Activated CD8-positive, alpha-beta memory T cell treated with anti-CD3 and anti-CD28 coated beads for 24 hours (primary cell): ENCODE results near the gene TSNAX.
"Not testable (repeated sequence)": the region's sequence is repeated elsewhere in the genome, so short reads cannot be mapped to it uniquely, and the experiment has no call there.

Source experiments
- DNase-seq: peaks from one replicate; pipeline ENCODE4 v3.0.0-alpha.2; 2020

Gene TSNAX, protein sequence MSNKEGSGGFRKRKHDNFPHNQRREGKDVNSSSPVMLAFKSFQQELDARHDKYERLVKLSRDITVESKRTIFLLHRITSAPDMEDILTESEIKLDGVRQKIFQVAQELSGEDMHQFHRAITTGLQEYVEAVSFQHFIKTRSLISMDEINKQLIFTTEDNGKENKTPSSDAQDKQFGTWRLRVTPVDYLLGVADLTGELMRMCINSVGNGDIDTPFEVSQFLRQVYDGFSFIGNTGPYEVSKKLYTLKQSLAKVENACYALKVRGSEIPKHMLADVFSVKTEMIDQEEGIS

DNA sequence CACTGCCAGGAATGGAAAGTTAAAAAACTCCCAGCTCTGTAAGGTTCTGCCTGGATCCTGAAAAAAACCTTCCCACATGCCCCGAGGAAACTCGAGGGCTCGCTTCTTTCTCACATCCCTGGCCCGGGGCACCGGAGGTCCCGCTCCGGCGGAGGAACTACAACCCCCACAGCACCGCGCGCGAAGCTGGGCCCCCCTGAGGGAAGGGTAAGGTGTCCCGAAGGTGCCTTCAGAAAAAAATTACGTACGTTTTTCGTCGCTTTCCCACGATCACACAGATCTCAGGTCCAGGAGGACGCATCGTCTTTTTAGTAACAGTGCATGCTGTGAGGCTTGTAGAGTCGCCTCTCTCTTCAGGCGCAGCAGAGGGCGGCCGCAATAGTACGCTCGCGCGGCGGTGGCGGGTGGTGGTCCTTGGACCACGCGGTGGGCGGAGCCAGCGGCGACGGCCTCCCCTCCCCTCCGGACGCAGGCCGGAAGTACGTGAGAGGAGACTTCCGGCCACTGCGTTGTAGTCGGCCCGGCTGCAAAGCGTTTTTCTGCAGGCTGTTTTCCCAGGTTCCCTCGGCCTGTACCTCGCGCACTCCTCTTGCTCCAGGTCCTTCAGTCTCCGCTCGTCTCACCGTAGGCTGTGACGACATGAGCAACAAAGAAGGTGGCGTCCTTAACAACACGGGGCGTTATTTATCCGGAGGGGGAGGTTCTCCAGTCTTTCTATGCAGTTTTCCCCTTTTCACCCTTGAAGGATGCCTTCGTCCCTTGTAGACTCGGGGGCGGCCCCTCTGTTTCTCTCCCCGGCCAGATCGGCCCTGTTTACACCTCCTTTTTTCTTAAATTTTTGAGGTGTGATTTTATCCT is at the start of gene TSNAX:
TSS of gene TSNAX (plus strand) at position 498 of the 858 bp plus-strand sequence. CDS start at position 640, 142 bp downstream.
- peak; percentile 97 for DNase-seq

DNA sequence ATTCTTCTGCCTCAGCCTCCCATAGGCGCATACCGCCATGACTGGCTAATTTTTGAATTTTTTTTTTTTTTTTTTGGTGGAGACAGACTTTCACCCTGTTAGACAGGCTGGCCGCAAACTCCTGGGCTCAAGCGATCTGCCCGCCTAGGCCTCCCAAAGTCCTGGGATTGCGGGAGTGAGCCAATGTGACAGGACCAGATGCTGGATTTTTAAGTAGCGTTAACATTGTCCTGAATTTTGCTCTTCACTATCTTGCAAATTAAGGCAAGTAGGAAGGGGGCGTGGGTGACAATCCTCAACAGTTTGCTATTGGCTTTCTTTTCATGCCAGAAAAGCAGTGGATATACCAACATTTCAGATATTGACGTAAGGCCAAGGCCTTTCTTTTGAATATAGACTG is 49.7 kb upstream of the TSNAX start:
- no peak for DNase-seq

DNA sequence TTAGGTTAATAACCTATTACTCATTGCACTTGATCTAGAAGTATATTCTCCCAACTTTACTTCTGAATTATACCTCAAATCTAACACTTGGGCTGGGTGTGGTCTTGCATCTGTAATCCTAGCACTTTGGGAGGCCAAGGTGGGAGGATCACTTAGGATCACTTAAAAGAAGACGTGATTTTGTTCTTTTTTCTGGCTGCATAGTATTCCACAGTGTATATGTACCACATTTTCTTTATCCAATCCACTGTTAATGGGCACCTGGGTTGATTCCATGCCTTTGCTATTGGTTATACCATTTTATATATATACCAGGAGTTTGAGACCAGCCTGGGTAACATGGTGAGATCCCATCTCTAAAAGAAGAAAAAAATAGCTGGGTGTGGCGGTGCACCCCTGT is 48.5 kb upstream of the TSNAX start:
- no peak for DNase-seq

DNA sequence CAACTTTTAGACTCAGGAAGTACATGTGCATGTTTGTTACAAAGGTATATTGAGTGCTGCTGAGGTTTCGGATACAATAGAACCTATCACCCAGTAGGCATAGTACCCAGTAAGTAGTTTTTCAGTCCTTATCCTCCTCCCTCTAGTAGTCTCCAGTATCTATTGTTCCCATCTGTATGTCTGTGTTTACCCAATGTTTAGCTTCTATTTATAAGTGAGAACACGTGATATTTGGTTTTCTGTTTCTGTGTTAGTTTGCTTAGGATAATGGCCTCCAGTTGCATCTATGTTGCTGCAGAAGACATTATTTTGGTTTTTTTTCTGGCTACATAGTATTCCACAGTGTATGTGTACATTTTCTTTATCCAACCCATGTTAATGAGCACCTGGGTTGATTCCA is 47.2 kb upstream of the TSNAX start:
- no peak for DNase-seq

DNA sequence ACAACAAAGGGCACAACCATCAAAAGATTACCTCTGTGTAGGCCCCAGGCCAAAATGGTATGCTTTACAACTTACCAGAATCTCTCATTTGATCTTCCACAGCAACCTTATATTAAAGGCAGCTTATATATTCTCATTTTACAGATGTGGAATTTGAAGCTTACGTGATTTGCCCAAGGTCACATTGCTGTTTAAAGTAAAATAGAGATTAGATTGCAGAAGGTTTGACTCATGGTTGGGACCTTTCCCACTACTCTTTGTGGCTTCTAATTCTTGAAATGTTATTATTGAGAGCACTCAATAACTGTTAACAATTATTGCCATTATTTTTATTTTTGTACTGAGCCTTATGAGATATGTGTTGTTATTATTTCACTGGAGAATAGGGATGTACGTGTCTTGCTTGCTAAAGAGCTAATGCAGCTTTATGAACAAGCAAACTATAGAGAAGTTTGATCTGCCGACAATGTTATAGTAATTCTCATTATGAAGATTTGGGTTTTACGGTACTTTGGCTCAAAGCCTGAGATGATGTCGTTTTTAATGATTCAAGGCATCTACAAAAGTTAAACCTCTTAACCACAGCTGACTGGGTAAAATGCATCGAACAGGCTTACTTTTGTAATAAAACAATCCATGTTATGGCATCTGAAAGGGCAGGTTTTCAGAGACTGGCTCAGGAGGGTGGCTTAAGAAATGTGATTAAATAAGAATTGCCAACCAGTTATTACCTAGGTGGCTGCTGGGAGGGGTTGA is 43.3 kb upstream of the TSNAX start:
- no peak for DNase-seq

DNA sequence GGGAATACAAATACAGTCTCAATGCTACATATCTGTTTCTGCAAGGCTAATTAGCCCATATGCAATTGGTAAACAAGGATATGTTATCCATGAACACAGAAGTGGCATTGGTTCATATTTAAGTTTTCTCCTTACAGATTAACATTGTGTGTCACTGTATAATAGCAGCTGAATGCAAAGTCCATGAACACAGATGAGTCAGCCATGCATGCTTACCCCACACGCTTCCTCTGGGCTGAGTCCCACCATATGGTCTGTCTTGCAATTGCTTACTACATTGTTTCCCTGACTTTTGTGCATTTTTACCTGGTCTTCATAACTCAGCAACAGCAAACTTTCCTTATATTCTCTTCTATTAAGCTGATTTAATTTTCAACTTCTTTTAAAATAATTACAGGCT is 41.5 kb upstream of the TSNAX start:
- no peak for DNase-seq

DNA sequence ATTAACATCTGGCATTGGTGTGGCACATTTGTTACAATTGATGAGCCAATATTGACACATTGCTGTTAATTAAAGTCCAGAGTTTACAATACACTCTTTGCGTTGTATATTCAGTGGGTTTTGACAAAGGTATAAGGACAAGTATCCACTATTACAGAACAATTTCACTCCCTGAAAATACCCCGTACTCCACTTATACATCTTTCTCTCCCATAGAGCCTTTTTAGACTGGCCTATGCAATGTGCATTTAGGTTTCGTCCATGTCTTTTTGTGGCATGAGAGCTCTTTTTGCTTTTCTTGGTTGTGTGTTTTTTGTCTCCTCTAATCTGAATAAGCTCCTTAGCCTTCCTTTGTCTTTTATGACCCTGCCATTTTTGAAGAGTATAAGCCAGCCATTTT is 40.6 kb upstream of the TSNAX start:
- no peak for DNase-seq

DNA sequence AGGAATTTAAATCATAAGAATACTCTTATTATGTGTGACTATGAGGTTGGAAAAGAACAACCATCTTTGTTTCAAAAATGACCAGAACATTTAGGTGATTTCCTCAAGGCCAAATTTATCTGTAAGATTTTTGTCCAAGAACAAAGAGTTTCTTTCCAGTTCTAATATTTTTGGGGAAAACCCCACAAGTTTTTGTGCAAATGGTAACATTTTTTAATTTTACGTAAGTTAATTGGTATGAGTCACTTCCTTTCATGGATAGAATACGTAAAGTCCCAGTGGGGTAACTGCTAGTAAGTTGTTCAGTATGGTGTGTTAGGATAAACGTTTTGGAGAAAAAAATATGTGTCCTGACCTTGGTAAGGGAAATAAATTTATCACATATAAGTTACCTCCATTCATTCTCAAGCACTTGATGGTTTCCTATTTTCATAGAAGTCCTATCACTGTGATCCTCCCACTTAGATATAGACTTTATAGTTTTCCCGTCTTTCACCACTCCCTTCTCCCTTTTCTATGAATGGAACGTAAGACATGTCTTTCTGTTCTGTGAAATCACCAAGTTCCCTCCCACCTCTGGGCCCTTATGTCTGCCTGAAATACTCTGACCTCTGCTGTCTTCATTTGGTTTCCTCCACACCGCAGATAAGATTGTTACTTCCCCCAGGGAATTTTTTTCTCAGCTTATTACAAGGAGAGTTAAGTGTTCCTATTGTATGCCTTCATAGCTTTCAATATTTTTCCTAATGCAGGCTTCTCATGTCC is 34.9 kb upstream of the TSNAX start:
- DNase-seq: no peak

DNA sequence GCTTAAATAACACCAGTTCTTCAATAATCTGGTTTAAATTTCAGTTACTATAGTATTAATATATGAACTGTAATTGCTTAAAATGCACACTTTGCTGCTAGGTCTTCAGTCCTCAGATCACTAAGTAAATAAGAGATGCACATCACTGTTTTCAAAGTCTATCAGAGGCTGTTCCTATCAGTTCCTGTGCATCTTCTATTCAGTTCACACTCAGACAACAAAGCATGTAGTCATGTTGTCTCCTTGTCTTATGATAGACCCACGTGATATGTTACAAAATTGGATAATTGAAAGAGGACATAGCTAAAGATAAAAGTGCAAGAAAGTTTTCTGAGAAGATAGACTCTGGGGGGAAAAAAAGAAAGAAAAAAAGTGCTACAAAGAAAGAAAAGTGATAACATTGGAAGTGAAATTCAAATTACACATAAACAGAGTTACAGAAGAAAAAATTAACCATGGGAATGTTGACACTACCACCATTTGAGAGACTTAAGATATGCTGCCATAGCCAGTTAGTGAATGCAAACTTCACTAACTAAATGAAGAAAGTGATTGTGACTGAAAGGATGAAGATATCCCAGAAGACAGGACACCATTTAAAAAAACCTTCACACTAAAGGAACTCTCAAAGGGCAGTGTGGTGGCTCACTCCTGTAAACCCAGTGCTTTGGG is 33.9 kb upstream of the TSNAX start:
- DNase-seq: no peak

DNA sequence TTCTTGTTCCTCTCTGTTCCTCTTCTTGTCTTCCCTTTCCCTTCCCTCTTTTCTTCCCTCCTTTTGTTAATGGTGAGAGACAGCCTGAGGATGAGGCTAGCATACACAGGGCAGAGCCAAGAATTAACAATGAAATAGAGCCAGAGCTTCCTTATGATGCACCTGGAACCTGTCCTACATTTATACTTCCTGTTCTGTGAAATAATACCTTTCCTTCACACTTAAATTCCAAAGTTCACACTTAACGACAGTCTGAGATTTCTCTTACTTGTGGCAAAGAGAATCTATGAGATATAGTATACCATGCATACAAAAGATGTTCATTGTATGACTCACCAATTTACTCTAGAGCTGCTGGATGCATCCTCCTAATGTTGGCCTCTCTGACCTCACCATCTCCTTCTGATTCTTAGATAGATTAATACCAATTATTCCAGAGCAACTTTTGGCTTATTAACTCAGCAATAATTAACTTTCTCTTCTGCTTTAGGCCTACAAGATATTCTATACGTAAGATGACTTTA is 30.8 kb upstream of the TSNAX start:
- DNase-seq: no peak

DNA sequence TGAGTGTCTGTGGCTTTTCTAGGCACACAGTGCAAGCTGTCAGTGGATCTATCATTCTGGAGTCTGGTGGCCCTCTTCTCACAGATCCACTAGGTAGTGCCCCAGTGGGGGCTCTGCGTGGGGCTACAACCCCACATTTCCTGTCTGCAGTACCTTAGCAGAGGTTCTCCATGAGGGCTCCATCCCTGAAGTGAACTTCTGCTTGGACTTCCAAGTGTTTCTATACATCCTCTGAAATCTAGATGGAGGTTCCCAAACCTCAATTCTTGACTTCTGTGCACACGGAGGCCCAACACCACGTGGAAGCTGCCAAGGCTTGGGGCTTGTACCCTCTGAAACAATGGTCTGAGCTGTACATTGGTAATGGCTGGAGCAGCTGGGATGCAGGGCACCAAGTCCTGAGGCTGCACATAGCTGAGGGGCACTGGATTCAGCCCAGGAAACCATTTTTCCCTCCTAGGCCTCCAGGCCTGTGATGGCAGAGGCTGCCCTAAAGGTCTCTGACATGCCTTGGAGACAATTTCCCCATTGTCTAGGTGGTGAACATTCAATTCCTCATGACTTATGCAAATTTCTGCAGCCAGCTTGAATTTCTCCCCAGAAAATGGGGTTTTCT is 29.2 kb upstream of the TSNAX start:
- DNase-seq: no peak

DNA sequence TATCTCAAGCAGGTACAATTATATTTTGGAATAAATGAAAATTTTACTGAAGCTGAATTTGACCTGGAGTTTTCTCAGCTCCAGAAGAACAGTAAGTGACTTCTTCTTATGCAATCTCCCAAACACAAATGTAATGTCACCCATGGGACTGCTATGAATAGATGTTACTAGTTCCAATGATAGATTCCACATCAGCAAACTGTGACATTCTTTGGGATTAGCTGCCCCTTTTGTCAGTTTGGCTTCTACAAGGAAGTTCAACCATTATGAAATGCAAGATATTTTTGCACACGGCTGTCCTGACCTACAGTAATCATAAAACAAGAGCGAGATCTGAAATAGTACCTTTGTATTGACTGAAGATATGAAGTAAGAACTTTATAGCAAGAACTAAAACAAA is 27.8 kb upstream of the TSNAX start:
- no peak for DNase-seq

DNA sequence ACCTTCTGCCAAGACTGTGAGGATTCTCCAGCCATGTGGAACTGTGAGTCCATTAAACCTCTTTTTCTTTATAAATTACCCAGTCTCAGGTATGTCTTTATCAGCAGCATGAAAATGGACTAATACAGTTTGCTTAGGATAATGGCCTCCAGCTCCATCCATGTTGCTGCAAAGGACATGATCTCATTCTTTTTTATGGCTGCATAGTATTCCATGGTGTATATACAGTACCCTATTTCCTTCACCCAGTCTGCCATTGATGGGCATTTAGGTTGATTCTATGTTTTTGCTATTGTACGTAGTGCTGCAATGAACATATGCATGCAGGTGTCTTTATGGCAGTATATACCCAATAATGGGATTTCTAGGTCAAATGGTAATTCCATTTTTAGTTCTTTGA is 25.3 kb upstream of the TSNAX start:
- not testable (repeated sequence) for DNase-seq

DNA sequence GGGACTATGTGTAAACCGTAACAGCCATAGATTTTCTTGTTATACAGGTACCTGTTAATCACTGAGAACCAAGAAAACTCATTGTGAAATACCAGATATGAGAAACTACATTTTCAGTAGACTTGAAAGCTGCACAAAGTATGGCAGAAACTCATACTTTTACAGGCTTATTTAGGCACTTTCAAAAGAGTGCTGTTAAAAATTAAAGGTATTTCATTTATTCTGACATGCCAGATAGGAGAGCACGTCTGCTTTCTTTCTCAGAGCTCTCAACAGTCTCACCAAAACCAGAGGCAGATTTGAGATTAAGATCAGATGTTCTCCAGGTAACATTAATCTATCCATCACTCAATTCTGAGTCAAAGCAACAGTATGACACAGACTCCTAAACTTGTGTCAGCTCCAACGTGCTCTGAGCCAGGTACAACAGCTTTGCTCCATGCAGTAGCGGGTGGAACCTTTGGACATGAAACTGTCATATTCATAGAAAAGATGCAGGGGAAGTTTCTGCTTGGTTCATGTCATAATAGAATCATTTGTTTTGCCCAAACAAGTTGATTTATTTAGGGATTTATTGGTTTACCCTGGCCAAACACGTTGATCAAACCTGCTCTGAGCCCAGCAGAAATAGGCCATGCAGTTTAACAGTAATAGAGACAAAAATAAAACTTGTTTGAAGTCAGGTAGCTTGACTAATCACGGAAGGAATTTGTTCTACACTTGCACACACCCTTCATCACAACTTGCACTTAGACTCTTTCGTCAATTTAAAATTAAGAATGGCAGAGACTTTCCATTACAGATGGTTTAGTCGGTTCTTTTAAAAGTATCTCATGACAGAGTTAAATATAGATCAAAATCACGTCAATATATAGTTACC is 20.8 kb upstream of the TSNAX start:
- DNase-seq: no peak

DNA sequence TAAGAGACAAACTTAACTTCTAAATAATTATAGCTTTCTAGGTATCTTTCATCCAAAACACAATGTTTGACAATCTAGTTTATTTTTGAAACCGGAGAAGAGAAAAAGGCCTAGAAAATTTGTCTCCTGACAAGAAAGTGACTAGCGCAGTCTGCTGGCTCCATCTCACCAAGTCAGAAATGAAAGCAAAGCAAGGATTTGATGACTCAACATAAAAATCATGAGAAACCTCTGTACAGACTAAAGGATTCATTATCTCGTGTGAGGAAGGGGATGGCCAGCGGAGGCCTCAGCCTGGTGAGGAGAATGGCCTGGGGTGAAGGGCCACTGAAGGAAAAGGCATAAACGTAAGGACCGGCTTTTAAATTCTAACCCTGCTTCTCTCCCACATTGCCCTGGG is 20.0 kb upstream of the TSNAX start:
- DNase-seq: no peak

DNA sequence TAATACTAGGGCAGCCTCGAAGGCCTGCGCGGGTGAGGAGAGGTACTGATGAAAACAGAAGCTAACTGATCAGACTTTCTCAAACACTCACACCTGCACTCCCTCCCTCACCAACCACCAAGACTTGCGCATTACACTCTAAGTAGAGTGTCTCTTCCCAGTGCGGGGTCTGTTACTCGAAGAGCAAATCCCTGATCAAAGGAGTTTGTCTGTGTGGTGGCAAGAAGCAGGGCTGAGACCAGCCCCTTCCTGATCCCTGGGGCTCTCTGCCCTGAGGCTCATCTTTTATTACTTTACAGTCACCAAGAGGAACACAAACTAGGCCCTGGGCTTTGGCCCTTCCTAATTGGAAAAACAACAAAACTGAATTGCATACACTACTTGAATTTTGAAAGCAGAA is 19.5 kb upstream of the TSNAX start:
- no peak for DNase-seq

DNA sequence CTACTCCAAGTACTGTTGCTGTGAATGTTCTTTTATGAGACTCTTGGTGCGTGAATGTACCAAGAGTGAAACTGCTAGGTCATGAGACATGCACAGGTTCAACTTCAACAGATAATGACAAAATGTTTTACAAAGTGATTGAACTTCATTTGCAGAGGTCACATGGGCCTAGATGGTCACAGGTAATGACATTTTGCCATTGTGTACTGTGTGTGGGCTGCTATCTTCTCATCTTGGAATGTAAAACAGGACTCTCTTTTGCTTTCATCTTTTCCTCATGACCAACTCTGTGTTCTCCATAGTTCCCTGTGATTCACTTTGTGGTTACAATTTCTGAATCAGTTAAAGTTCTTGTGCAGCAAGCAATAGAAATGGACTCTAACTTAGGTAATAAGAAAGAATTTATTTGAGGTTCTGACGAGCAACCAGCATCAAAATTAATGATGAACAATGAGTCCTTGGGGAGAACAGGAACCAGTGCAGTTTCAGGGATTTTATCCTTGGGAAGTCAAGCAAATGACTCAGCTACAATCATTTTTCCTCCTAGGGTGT is 16.2 kb upstream of the TSNAX start:
- DNase-seq: no peak

DNA sequence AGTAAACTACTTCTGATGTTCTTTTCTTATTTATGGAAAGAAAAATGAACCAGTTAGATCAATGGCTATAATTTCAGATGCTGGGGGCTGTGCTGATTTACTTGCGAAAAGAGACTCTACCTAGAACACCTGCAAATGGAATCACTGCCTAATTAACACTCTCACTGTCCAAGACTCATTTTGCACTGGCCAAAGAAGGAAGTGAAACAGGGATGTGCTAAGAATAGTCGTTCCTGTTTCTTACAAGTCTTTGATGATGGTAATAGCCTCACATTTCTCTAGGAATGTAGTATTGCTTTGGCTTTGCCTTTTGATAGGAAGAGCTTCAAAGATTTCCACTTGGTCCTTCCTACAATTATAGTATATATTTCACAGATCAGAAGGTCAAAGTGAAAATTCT is 12.7 kb upstream of the TSNAX start:
- no peak for DNase-seq

DNA sequence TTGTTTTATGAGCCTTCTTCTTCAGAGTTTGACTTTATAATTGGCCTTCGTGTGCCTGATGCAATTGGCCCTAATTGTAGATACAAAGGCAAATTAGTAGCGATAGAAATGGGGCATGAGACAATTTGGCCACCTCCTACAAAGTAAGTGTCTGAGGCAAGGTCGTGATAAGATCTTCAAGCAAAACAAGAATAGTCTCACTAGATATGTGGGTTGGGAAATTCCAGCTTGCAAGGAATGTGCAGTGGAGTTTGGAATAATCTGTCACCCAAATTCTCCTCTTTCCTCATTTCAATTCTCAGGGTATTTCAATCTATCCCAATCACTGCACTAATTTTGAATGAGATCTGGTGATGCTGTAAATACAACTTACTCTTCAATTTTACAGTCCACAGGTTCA is 11.4 kb upstream of the TSNAX start:
- no peak for DNase-seq

DNA sequence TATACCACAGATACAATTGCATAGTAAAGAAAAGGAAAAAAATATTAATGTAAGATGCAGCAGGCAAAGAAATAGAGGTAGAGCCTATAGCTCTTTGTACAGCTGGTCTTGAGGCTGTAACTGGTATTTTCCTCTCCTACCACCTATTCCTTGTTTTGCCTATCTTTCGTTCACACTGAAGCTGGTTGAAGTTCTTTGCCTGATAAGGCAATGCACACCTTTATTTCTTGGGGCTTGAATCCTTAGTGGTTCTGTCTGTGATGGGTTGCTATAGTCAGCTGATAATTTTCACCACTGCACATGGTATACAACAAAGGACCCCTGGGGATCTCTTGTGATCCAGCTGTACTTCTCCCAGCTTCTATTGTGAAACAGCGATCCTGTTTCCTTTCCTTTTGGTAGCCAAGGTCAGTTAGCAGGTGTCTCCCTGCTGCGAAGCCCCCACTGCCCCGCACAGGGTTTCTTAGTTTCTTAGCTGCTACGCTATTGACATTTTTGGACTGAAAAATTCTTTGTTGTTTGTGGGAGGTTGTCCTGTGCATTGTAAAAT is 9.9 kb upstream of the TSNAX start:
- no peak for DNase-seq
